Coronary artery (tissue), 2 donors: ENCODE measurements around the gene ARFGEF2.

ENCODE experiments used
- DNase-seq: peaks from one replicate; pipeline ENCODE4 v3.0.0-alpha.2; 2017; ENCODE audit warnings: low spot score
- H3K27ac ChIP-seq, 2 donors: fragments of 200-600 bp; sonication (generic); one replicate each; pipeline ENCODE4 v1.5.1; 2016 to 2019
- H3K4me3 ChIP-seq: fragments of 200-600 bp; sonication (generic); 2 replicates; pipeline ENCODE4 v1.5.1; 2016; ENCODE audit warnings: mild to moderate bottlenecking, moderate library complexity
- CTCF ChIP-seq: fragments of 200-600 bp; sonication (generic); IDR thresholded peaks from one replicate; pipeline ENCODE4 v1.5.1; 2019; ENCODE audit warnings: antibody characterized with exemption

Gene ARFGEF2

DNA sequence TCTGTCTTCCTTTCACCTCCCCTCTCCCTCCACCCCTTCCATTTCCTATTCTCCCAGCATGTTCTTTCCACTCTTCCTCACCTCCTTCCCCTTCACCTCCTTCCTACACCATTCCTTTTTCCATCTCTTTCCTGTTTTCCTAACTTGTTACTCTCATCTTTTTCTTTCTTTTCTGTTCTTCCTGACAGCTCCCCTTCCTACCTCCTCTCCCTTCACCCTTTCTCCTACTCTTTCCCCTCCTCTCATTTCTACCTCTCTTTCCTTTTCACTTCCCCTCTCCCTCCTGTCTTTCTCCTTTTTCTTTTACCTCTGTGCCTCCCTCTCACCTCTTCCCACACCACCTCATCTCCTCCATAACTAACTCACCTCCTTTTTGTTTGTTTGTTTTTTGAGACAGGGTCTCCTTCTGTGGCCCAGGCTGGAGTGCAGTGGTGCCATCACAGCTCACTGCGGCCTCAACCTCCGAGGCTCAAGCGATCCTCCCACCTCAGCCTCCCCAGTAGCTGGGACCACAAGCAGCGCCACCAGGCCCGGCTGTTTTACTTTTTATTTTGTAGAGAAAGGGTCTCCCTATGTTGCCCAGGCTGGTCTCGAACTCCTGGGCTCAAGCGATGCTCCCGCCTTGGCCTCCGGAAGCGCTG, 864 bp upstream of the ARFGEF2 start:
- no peak for TF ChIP-seq CTCF
- peak overlapping the region; percentile 84 for H3K4me3 ChIP-seq
- H3K27ac ChIP-seq = peak overlapping the region; percentile 87 to 93
- no peak for DNase-seq

DNA sequence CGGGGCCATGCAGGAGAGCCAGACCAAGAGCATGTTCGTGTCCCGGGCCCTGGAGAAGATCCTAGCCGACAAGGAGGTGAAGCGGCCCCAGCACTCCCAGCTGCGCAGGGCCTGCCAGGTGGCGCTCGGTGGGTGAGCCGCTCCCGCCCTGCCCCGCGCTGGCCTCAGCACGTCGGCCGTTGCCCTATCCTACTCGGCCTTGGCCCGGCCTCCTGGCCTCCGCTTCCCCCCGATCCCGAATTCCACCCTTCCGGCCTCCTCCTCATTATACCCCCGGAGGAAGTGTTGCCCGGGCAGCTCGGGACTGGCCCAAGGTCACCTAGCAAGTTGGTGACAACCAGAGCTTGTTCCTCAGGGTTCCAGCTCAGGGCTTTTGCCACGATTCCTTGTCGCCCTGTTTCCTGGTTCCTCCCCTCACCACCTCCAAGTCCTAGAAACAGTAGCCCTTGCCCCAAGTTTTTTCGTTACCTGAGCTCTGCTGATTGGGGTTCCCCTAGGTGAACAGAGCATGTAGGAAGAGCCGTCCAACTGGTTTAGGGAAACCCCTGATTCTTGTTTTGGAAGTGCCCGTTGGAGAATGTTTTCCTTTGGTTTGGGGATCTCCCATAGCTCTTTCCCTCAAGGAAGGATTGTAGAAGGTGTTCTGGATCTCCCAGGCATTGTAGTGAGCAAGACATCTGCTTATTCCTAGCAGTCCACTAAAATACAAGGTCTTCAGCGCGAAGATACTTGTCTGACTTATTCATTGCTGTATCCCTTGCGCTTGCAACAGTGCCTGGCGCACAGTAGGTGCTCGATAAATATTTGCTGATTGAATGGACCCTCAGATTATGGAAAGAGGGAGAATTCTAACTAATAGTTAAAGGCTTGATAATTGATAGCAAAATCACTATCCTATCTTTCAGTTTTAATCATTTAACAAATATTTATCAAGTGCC, 641 bp downstream of the ARFGEF2 start:
- Histone ChIP-seq H3K4me3 (peak overlapping the region; percentile 84), H3K27ac (peak overlapping the region; percentile 87 to 93)
- DNase-seq = no peak
- TF ChIP-seq CTCF = no peak

DNA sequence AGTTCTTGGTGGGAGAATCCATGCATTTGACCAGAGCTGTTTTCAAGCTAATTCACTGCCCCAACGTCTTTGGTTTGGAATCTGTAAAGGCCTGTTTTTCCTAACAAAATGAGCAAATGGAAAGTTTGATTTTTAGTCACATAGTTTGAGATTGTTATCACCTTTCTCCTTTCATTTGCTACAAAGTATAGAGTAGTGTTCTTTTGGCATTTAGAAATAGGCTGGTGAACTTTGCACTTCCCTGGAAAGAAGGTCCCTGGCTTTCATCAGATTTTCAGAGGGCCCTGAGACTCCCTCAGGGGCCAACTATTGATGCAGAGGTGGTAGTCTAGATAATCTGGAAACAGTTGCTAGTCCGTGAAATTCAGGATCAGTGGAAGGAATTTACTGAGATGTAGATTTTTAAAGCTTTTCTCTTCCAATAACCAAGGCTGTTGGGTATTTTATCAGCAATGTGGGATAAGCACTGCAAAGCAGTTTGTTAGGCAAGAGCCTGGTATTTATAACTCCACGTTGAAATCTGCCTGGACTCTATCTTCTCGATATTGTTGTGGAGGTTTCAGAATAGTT, 1.7 kb downstream of the ARFGEF2 start:
- no peak for DNase-seq

DNA sequence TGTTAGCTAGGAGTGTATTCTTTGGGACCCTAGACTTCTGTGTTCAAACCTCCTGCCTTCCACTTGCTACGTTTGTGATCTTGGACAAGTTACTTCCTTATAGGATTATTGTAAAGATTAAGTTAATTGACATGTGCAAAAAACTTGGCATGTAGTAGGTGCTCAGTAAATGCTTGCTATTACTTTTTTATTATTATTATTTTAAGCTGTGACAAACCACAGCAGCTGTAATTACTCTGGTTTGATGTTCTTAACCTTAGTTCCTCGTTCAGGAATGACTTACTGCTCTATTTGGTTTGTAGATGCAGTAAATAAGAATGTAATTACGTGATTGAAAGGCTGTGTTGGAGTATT, 3.2 kb downstream of the ARFGEF2 start:
- Histone ChIP-seq H3K4me3 (no peak overlapping the region), H3K27ac (peak overlapping the region in 1 of 2 donors; percentile 44)
- DNase-seq = no peak
- TF ChIP-seq CTCF = no peak

More for the DNA sequence above, 1.7 kb downstream of the ARFGEF2 start:
- H3K27ac ChIP-seq = peak overlapping the region; percentile 63 to 93
- H3K4me3 ChIP-seq = peak overlapping the region; percentile 84
- TF ChIP-seq CTCF = no peak

DNA sequence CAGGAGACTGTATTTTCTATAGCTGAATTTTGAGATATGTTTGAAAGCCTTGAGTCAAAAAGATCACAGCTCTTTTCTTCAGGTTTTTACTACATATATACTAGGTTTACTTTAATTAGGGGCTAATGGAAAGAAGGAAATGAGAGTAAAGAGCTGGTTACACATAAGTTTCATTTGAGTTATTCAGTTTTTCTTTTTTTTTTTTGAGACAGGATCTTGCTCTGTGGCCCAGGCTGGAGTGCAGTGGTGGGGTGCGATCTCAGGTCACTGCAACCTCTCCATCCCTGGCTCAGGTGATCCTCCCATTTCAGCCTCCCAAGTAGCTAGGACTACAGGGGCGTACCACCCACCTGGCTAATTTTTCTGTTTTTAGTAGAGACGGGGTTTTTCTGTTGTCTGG, 4.8 kb downstream of the ARFGEF2 start:
- Histone ChIP-seq H3K4me3 (no peak overlapping the region), H3K27ac (no peak overlapping the region)
- DNase-seq = no peak
- no peak for TF ChIP-seq CTCF

DNA sequence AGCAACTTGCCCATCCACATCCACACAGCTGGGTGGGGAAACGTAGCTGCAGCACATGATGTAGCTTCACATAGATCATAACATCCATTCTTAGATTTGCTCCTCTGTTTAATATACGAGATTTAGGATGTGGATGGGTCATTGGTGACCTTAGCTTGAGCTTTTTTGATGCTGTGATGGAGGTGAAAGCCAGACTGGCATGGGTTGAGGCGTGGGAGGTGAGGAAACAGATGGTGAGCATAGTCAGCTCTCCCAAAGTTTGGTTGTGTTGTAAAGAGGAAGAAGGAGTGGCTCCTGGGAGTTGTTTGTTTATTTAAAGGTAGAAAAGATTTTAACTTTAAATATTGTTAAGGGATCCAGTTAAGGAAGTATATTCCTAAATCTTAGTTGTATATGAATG, 5.3 kb downstream of the ARFGEF2 start:
- H3K4me3 ChIP-seq = no peak overlapping the region
- no peak for DNase-seq
- peak overlapping the region in 1 of 2 donors; percentile 24 for H3K27ac ChIP-seq
- TF ChIP-seq CTCF = no peak
